Left renal cortex interstitium (tissue), 4 donors: Measurements from ENCODE around the gene CDKAL1. TPM values are rescaled to one million over a fixed set of nuclear protein-coding genes. Genes with fewer than 3 reads are reported as not detected.
"Not testable (repeated sequence)": the region's sequence is repeated elsewhere in the genome, so short reads cannot be mapped to it uniquely, and the experiment has no call there.

Experiments used
- DNase-seq, 4 donors: peaks; one replicate each; pipeline ENCODE4 v3.0.0-alpha.2; 2013; ENCODE audit warnings: low read depth in 4 of 4, low spot score in 2 of 4, missing footprints in 1 of 4
- polyA plus RNA-seq, 4 donors: library from polyadenylated mRNA; unstranded; fragments of 120-200 nt; gene quantifications; one replicate each; pipeline ENCODE4 v1.2.1, GENCODE V29; 2013; ENCODE audit not compliant: insufficient read length in 4 of 4

Gene CDKAL1
- polyA plus RNA-seq, 4 donors = 16.3 to 20.5 (median 19.4) TPM

GRCh38 chr6:20827798-20828197 lies 293.5 kb downstream of the CDKAL1 start:
- DNase-seq = no peak

DNA sequence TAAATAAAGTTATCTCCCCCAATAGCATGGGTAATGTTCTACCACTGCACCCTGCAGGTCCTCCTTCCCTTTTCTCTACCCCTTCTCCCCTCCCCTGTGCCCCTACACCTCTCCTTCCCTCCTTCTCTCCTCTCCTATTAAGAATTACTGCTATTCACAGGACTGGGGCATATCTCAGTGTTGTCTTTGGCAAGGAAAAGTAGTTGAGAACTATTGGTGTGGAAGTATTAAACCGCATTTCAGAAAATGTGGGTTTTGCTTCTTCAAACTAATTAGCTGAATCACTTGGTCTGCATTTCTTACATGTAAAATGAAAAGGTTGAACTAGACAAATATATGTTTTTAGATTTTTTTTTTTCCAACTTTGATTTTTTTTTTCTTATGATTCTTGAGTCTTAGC lies 296.3 kb downstream of the CDKAL1 start:
- DNase-seq = no peak

GRCh38 chr6:20831251-20831650 lies 297.0 kb downstream of the CDKAL1 start:
- DNase-seq = not testable (repeated sequence)

- DNase-seq = no peak
Observed at GRCh38 chr6:20833881-20834515, 299.7 kb downstream of the CDKAL1 start.

DNA sequence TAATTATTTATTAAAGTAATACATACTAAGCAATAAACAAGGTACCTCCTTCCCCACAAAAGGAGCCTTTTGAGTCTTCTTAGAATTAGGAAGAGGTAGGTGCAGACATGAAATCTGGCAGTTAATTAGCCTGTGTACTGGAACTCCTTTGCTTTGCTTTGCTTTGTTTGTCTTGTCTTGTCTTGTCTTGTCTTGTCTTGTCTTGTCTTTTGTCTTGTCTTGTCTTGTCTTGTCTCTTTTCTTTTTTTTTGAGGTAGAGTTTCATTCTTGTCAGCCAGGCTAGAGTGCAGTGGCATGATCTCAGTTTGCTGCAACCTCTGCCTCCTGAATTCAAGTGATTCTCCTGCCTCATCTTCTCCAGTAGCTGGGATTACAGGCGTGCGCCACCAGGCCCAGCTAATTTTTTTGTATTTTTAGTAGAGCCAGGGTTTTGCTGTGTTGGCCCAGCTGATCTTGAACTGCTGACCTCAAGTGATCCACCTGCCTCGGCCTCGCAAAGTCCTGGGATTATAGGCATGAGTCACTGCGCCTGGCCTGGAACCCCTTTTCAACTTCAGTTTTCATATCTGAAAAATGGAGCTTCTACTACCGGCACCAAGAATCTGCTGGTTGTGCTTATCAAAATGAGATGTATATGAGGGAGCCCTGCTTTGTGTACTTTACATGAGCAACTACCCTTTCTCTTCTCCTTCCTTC lies 301.2 kb downstream of the CDKAL1 start:
- no peak for DNase-seq

DNA sequence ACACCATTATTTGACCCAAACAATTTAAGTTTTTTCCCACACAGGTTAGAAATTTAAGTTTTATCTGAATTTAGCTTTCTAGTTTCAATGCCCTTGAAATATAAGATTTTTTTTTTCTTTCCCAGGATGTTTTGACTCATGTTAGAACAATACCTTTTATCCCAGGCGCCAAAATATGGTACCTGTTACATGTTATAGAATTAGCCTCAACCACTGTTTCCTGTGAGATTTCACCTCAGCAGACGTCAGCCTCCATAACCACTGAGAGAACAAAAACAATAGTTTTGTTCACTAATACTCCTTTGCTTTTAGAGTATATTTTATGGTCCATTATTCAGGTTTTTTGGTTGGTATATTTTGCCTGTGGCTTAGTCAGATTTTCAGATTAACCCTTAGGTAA lies 302.9 kb downstream of the CDKAL1 start:
- no peak for DNase-seq

DNA sequence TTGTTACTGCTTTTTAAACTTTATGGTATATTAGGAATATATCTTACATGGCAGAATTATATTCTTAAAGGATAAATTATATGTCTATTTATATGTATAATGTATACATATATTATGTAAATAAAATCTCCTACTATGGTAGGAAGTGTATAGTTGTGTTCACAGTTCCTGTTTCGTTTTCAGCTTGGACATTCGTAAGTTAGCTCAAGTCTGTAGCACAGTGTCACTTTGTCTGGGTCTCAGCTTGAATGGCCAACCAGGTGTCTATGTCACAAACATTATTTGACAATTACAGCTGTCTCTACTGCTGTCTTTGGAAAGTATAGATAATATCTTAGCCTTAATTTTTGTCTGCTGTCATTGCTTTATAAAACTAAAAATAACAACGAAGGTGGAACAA lies 303.9 kb downstream of the CDKAL1 start:
- DNase-seq = no peak

DNA sequence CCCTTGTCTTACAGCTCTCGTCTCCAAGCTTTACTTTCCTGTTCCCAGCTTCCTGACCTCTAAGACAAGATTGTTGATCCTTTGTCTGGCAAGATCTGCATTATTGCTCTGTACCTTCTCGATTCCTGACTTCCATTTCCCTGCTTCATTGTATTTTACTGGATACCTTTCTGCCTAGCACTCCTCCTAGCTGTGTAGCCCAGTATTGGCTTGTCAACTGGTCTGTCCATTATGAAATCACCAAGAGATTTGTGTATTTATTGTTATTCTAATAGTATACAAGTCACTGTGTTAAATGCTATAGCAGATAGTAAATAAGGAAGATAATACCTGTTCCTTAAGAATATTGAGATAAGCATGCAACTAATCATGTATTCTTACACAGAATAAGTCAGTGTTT lies 305.4 kb downstream of the CDKAL1 start:
- DNase-seq = no peak

DNA sequence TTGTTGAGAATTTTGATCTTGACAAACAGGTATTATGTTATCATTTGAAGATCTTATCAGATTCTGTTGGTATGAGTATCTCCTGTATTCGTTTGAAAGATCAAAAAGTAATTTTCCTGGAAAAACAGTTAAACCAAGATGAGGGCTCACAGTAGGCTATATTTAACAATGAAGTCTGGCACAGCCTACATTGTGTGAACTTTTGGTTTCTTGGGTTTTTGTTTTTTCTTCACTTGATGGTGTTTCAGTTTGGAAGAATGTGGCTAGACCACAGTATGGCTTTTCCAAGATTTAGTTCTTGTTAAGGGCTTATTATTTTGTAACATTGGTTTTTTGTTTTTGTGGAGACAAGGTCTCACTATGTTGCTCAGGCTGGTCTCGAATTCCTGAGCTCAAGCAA lies 306.4 kb downstream of the CDKAL1 start:
- no peak for DNase-seq

- DNase-seq = no peak
Observed at GRCh38 chr6:20841806-20842205, 307.5 kb downstream of the CDKAL1 start.

DNA sequence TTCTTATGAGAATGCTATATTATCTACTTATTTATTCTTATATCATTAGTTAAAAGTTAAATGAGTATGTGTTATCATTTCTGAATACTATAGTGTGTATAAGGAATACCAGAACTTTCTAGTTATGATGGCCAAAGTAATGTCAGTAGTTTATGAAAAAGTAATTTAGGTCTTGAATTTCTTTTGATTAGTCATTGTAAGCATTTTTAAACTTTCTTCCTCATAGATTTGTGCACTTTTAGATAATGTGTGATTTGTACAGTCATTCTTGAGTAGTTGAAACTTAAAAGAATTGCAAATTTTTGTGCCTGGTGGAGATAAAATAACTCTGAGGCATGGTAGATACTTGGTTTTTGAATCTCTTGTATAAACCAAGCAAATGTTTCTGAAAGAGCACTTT lies 311.3 kb downstream of the CDKAL1 start:
- DNase-seq = no peak

GRCh38 chr6:20846602-20847028 lies 312.4 kb downstream of the CDKAL1 start:
- DNase-seq = no peak

DNA sequence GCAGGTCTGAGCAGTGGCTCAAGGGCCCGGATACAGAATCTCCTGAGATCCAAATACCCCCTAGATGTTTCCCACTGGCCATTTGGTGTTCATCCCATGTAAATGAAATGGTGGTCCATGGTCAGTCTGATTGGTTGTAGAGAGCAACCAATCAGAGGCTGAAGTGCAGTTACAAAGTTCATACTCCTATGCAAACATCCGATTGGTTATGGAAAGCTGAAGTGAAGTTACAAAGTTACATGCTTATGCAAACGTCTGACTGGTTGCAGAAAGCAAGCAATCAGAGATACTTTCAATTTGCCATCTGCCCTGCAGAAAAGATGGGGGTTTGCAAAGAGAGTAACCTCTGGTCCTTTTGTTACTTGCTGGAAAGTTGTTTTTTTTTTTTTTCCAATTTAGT lies 313.6 kb downstream of the CDKAL1 start:
- DNase-seq = no peak

- no peak for DNase-seq
Observed at GRCh38 chr6:20850686-20851416, 316.6 kb downstream of the CDKAL1 start.

DNA sequence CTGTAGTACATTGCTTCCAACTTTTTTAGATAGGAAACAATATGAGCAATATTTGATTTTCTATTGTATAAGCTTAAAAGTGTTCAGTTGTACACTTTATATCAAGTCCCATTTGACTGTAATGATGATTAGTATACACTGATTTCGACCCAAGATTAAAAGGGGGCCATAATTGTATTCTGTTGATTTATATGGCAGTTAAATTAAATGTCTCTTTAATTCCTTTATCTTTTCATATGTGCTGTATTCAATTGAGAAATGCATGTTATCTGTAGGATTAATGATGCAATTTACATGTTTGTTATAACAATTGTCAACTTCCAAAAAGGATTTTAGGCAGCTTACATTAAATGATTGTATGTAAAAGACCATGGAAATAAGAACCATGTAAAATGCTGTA lies 317.5 kb downstream of the CDKAL1 start:
- no peak for DNase-seq

- no peak for DNase-seq
Observed at GRCh38 chr6:20853828-20854227, 319.6 kb downstream of the CDKAL1 start.

DNA sequence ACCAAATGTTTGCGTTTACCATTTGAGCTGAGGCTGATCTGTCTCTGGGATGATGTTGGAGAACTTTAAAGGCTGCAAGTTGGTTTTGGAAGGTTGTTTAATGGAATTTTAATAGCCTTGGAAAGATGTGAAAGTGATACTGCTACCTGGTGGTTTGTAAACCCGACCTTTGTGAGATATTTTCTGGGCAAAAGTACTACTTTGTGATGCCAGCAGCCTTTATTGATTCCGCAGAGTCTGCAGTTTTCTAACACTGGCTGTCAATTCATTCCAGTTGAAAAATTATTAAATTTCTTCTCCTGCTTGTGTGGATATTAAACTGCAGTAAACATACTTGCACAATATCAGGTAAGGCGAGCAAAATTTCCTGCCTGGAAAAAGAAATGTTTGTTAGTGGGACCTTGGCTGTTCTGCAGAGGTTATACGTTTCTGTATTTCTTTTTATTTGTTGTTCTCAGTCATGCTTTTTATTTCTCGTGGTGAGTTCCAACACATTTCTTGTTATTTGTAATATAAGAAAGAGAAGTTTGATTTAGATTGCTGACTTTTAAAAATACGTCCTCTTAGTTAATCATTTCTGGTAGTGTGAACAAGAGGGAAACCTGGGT lies 322.5 kb downstream of the CDKAL1 start:
- no peak for DNase-seq

DNA sequence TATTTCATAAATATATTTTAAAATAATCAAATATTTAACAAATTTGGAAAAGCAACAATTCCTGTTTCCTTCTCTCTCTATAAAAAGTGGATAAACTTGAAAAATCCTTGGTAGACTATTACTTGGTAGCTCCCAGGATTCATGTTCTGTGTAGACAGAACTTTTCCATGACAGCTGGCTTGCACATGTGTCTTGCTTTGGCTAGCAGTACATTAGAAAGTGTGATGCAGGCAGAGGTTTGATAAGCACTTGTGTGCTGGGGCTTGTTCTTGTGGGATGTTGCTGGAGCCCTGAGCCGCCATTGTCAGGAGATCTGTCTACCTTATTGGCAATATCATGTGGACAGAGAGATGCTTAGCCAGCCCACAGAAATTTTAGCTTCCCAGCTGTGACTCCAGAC lies 327.2 kb downstream of the CDKAL1 start:
- no peak for DNase-seq

DNA sequence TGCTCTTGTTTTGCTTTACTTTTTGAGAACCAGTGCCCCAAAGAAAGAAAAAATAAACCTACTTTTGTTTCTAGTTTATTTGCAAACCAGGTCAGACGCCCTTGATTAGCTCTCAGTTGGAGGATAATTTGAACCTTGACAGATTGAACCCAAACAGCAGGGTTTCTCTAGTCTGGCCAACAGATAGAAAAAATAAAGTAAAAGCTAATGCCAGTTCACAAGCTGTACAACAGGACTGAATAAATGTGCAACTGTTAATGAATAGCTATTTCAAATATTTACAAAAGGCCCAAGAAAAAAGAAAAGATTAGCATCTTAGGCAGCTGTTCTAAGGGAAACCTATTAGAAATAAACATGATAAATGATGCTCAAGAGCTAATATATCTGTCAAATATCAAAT lies 331.8 kb downstream of the CDKAL1 start:
- no peak for DNase-seq

DNA sequence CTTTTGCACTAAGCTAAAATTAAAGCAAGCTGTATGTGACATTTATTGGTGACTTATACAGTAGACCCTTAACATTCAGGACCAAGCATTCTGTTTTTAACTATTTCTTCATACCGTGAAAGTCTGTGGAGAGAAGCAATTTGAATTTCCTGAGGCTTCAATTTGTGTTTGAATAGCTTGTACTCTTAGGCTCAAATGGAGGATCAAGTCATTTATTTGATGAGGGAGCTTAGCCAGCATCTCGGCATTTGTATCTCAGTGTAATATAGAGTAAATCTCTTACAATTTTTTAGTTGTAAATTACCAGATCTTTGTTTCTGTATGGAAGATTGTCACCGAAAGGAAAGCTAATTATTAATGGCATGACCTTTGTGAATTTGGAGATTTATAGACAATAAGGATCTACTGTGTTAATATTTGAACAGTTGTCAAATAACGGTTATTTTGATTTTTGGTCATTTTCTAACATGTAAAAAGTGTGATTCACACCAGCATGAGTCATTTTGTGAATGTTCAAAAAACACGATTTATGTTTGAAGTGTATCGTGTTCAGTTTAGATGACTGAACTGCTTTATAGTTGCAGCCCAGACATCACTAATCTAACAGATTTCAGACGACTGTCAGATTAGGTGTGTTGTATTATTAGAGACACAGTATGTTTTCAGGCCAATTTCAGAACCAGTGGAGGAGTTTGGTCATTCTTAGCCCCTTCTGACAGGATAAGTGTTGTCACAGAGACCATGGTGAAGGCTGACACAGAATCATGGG lies 332.9 kb downstream of the CDKAL1 start:
- DNase-seq = no peak
